ENCODE measurements around the gene HMGXB3.
"Not testable (repeated sequence)": the region's sequence is repeated elsewhere in the genome, so short reads cannot be mapped to it uniquely, and the experiment has no call there.

HMGXB3 gene

DNA sequence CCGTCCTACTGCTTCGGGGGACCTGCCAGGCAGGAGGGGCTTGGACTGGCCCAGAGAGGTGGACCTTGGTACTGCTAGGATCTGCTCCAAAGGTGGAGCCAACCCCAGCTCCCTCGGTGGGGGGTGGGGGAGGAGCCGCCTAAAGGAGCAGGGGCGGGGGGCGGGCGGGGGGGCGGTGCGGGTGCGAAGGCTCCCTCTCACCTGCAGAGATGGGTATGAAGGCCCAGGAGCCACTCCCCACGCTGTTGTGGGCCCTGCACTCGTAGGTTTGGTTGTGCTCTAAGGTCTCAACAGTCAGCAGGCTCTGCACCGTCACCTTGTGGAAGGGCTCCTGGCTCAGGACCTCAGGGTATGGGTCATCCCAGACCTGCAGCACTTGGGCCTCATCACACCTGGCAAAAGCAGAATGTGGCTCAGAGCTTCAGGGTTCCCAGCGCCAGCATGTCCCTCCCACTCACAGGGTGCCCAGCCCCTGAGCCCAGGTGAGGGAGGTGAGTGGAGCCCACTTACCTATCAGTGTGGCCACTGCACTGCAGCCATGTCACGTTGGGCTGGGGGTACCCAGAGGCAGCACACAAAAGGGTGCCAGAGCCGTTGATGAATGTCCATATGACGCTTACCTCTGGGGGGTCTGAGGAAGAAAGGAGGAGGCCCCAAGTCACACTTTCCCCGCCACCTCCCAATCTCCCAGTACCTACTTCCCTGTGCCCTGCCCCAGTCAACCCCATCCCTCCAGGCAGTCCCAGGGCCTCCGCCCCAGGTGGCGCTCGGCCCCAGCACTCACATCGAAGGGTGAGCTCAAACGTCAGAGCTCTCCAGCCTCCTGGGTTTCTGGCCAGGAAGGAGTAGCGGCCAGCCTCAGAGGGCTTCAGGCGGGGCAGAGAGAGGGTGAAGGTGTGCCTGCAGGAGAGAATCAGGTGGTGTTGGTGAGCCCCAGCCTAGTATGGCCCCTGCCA lies 69.4 kb downstream of the HMGXB3 start:
- no peak for DNase-seq

DNA sequence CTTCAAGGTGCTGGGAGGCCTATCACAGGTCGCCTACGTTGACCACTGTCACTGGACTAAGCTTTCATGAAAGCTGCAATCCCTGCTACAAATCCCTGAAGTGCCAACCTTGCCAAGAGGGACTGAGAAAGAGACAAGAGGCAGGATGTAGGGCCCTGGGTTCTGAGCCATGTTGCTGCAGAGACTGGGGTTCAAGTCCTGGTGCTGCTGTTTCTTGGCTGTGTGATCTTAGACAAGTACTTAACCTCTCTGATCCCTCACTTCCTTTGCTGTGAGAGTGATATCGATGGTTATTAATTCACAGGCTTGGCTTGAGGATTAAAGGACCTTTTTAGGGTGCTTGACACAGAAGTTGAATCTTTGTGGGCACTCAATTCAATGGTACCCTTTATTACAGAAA lies 70.3 kb downstream of the HMGXB3 start:
- no peak for DNase-seq

DNA sequence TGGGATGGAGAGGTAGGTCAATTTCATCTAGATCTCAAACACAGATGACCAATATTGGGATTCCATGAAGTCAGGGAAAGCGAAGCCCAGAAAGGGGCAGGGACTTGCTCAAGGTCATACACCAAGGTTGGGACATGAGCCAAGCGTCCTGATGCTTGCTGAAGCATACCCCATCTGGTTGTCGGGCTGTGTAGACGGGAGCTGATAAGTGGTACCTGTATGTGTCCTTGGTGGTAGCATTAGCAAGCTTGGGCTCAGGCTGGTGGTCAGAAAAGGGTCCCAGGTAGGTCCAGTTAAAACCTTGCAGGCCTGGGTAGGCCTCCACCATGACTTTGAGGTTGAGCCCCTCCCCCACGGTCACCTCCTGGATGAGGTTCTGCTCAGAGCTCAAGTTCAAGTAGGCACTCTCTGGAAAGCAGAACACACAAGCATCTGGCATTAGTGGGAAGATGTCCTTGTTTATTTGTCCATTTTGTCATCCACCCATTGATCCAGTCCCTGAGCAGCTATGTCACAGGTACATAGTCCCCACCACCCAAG lies 72.6 kb downstream of the HMGXB3 start:
- DNase-seq = no peak

DNA sequence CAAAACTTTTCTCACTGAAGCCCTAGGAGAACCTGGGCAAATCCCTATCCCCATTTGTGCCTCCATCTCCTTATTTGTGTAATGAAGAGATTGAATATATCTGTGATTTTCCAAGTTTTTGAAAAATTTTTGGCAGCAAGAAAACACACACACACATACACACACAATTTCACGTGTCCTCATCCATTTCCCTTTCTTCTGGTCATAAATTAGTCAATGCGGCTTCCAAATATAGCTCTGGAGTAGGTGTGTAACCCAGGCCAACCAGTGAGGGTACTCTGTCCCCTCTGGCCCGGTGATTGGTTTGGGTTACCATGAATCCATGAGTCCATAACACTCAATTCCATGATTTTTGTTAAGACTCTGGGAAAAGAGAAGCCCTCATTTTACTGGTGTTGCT lies 73.1 kb downstream of the HMGXB3 start:
- DNase-seq = no peak

DNA sequence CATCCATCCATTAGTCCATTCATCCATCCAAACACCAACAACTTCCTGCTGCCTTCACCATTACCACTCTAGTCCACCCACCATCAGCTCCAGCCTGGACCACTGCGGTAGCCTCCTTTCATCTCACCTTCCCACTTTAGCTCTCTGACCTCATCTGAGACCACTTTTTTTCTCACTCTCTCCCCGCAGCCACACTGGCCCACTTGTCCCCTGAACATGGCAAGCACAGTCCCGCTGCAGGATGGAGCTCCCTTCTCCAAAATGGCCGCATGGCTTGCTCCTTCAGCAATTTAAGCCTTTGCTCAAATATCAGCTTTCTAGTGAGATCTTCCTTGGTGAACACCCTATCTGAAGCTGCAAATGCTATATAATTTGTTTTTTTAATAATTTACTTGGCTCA lies 74.7 kb downstream of the HMGXB3 start:
- no peak for DNase-seq

DNA sequence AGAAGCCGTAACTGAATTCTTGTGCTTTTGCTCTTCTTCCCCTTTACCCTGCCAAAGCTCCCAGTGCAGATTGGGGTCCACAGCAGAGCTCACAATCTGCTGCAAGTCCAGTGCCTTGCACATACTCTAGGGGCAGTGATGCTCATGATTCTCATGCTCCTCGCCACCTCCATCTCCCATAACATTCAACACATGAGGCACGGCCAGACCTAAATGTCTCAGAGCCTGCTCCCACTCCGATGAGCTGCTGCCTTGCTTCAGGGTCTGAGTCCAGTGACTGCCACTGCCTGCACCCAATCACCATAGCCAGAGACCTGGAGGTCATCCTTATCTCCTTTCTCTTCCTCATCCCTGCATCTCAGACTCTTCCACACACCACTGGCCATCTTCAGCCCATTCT lies 75.3 kb downstream of the HMGXB3 start:
- DNase-seq = no peak

DNA sequence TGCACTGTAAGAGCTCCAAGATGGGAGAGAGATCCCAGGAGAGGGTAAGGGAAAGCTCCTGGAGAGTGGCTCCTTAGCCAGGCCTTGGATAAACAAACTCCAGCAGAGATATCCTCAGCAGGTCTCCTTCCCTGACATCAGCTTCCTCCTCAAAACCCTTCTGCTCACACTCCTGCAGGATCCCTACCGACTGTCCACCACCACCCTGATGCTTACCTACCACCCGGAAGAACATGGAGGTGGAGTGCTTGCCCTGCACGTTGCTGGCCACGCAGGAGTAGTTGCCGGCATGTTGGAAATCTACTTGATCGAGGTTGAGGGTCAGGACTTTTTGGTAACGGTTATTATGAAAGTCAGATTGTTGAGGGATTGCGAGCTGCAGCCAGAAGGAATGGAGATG lies 76.5 kb downstream of the HMGXB3 start:
- no peak for DNase-seq

DNA sequence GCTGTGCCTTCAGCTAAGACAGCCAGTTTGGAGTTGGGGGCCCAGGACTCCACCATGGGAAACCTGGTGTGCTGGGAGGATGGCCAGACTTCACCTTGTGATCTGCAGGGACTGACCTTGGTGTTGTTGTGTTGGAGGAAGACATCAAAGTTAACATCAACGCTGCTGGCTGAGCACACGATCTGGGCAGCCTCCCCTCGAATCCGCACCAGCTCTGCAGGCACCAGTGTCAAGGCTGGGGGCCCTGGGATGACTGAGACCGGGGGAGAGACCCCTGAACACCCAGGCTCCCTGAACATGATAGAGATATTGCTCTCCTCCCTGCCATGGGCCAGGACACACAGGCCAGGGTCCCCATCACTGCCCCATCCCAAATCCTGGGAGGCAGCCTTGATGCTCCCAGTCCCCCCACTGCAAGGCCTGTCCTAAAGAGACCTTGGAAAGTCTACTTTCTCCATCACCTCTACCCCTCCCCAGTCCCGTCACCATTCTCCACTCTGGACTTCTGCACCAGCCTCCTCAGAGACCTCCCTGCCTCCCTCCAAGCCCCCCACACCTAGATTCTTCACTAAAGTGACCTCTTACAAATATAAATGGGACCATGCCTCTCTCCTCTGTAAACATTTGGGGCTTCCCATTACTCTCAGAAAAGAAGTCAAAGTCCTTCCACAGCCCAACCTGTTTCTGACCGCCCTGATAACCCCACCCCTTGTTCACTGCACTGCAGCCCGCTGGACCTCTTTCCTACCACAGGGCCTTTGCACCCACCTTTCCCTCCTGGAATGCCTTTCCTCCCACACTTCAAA lies 77.7 kb downstream of the HMGXB3 start:
- DNase-seq = no peak

DNA sequence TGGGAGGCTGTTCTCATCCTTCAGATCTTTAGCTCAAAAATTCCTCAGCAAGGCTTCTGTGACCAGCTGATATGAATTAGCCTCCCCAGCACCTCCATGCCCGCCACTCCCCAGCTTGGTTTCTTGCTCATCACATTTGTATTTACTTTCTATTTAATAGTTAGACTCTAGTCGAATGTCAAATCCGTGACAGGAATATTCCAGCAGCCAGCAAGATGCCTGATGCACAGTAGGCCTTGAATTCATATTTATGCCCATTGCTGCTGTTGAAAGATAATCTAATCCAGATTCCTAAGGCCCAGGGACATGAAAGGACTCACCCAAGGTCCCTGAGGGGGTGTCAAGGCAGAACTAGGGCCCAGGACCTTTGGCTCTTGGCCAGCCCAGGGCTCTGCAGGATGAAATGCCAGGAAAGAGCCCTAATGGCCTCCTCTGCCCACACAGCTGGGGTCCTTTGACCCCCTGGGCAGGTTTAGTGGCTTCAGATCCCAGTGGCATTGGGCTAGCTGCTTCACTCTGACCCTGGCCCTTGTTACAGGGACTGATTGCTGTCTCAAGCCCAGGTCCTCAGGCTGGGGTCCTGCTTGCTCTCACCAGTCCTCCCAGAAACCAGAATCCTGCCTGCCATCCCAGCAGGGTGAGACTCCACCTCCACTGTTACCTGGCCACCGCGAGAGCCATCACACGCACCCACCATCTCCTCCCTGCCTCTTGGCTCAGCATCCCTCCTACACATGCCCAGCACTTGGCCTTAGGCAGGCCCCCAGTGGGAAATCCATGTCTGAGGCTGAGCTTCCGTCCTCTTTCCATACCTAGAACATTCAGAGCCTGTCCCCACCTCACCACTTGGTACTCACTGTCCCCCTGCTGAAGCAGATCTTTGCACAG lies 78.5 kb downstream of the HMGXB3 start:
- no peak for DNase-seq

DNA sequence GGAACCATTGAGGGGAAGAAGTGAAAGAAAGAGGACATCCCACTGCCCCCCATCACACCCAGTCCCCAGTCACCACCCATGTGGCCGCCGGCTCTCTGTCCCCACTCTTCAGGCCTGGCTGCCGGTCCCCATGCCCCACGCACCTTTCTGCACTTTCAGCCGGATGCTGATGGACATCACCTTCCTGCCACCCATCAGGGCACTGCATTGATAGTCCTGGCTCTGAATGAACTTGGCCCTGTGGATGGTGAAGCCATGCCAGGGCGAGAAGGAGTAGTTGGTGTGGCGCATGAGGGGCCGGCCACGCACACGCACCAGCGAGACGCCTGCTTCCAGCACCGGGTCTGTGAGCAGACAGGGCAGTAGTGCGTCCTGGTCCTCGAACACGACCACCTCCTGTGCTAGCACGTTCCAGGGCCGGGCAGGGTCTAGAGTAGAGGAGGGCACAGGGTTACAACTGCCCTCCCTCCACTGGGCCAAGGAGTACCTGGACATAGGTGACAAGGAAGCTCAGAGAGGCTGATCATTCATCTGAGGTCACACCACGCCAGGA lies 79.4 kb downstream of the HMGXB3 start:
- DNase-seq = no peak

DNA sequence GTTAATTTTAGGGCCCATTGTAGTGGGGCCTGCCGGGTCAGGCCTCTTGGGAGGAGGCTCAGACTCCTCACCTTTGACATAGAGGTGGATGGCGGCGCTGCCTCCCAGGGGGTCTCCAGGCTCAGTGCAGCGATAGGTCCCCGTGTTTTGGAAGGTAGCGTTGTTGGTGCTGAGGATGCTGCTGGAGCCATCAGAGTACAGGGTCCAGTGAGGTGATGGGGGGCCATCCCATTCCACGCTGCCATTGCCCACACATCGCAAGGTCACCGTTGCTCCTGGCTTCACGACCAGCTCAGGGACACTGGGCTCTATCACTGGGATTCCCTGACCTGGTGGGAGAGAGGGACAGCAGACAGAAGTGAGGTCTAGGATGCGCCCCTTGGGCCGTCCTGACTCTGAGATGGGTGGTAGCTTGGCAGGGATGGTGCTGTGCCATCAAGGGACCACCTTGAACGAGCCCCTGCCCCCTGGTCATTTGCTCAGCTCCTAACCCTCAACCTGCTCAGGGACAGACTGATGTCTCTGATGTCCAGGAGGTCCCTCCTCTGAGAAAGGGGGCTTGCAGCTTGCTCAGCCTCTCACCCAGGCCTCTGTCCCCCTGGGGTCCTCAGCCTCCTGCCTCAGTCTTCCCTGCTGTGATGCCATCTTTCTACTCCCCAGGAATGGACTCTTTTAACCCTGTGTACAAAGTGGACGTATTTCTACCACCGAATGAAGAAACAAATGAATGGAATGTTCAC lies 80.3 kb downstream of the HMGXB3 start:
- DNase-seq = no peak

DNA sequence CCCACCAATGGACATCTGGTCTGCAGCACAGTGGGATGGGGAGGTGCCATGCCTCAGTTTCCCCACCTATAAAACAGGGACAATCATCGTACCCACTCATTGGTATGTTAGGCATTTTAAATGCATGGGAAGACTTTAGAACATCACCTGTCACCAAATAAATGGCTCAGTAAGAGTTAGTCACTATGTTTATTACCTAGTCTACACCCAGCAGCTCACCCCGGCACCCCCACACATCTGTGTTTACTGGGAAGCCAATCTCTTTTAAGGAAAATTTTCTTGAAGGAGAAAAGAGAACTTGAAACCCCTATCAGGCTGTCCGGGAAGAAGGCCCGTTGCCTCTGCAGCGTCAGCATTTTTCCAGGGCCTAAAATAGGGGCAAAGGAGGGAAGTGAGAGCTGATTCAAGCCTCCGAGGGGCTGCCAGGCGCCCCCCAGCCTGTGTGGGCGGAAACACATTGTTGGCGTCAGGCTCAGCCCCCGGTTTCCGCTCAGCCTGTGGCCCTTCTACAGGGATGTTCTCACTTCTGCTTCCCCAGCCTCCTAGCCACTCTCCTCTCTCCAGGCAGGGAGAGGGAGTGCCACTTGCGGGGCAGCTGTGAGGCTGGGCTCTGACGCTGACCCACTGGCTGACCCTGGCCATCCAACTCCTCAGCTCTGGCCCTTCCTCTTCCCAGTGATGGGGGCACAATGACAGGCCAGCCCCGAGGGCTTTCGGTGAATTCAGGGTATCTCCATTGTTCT lies 81.2 kb downstream of the HMGXB3 start:
- no peak for DNase-seq

DNA sequence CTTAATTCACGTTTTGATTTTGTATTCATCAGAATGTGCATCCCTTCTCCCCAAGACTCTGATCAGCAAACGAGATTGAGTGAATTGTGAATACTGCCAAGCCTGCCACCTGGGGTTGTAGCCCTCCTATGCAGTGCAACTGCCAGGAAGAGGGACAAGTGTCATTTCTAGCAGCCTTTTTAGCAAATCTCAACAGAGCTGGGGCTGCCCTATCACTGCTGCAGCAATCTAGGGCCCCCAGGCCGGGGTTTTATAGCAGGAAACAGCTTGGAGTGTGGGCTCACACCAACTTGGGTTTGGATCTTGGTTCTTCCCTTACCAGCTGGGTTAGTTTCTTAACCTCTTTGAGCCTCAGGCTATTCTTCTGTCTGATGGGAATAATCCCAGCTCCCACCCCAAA lies 81.8 kb downstream of the HMGXB3 start:
- no peak for DNase-seq

DNA sequence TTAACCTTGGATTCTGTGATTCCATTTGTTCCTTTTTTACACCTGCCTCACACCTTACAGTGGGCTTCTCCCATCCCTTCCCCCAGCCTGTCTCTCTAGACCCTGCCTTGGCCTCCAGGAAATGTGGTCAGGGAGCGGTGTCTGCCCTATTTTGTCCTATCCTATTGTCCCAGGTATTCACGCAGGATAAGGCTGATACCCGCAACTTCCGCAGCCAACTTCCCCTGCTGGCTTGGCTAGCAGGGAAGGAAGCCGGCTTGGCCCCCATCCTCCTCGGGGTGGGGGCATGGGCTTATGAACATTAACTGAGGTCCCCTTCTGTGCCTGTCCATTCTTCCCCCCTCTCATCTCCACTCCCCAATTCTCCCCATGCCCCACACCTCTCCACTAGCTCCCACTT lies 82.3 kb downstream of the HMGXB3 start:
- no peak for DNase-seq

DNA sequence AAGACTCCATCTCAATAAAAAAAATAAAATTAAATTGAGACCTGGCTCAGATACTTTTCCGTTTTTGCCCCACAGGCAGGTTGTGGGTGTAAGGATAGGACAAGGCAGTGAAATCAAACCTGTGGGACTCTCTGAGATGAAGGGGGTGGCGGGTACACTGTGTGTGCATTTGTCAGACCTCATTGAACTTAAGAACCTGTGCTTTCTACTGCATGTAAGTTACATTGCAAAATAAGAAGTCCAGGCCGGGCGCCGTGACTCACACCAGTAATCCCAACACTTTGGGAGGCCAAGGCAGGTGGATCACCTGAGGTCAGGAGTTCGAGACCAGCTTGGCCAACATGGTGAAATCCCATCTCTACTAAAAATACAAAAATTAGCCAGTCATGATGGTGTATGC lies 84.2 kb downstream of the HMGXB3 start:
- not testable (repeated sequence) for DNase-seq

DNA sequence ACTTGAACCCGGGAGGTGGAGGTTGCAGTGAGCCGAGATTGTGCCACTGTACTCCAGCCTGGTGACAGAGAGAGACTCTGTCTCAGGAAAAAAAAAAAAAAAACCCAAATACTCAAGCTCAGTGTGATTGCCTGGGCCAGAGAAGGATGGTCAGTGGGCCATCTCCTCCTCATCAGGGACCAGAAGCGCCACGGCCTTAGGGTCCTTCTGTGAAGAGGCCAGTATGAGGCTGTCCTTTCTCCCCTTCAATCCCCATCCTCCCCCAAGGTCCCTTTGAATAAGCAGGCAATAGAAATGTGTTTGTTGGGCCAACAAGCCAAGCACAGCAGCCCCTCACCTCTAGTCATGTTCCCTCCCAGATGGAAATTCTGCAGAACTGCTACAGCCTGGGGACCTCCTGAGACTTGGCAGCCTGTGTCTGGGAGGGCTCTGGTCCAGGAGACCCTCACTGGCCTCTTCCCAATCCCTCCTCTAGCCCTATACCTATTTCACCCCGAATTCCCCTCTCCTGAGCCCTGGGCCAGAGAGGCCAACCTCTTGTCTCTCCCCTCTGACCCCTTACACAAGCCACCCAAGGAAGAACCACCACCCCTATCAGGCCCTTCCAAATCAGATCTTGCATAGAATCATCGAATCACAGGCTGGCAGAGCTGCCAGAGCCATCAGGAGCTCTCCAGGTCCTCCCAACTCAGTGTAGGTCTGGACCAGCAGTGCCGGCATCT lies 84.8 kb downstream of the HMGXB3 start:
- no peak for DNase-seq

DNA sequence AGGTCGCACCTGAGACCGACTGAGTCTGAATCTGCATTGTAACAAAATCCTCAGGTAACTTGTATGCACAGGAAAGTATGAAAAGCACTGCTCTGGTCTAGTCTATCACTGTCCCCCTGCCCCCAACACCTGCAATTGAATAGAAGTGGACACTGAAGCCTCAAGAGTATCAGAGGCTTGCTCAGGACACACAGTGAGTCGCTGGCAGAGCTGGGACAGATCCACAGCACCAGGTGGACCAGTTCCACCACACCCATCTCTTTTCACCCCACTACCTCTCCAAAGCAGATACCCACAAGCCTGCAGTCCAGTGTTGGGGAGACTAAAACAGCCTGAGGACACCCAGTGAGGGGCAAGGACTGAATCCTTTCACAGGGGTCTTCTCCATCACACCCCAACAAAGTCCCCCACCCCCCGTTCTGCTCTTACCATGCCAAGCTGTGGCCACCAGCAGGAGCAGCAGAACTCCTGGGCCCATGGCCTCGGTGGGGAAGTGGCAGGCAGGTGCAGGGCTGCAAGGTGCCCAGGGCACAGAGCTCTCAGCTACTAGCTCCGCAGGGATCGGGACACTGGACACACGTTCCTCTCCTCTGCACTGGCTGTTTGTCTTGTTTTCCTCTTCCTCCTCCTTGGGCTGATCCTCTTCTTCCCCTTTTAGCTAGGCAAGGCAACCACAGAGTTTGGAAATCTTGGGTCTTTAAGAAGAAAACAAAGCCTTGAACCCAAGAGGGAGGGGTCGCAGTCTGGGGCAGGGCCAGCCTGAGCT lies 85.6 kb downstream of the HMGXB3 start, which contains the start of gene CSF1R:
Gene CSF1R (minus strand): TSS at position 605 of the 766 bp plus-strand sequence. CDS start 127 bp downstream, at position 478.
- no peak for DNase-seq

DNA sequence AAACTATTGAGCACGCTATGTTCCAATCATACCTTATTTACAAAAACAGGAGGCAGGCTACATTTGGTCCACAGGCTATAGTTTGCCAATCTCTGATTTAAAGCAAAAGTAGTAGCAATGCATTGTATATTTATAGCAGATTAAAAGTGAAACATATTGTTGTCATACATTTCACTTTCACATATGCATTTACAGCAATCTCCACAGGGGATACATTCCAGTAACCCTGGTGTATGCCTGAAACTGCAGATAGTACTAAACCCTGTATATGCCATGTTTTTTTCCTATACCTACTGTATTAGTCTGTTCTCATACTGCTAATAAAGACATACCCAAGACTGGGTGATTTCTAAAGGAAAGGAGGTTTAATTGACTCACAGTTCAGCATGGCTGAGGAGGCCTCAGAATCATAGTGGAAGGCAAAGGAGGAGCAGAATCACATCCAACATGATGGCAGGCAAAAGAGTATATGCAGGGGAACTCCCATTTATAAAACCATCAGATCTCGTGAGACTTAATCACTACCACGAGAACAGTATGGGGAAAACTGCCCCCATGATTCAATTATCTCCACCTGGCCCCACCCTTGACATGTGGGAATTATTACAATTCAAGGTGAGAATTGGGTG lies 91.7 kb downstream of the HMGXB3 start:
- no peak for DNase-seq

DNA sequence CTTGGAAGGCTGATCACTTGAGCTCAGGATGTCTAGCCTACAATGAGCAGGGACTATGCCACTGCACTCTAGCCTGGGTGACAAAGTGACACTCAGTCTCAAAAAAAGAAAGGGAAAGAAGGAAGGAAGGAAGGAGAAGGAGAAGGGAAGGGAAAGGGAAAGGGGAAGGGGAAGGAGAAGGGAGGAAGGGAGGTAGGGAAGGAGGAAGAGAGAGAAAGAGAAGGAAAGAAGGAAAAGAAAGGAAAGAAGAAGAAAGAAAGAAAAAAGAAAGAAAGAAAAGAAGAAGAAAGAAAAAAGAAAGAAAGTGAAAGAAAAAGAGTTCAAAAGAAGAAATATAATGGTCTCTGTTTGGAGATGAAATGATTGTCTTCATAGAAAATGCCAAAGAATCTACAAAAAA lies 96.6 kb downstream of the HMGXB3 start:
- no peak for DNase-seq

Data from amniotic stem cell (primary cell).